ENCODE measurements around the gene CDPF1.

GRCh38 chr22:46213052-46213451 lies 37.0 kb downstream of the CDPF1 start:
- TF ChIP-seq, protein P1, sequence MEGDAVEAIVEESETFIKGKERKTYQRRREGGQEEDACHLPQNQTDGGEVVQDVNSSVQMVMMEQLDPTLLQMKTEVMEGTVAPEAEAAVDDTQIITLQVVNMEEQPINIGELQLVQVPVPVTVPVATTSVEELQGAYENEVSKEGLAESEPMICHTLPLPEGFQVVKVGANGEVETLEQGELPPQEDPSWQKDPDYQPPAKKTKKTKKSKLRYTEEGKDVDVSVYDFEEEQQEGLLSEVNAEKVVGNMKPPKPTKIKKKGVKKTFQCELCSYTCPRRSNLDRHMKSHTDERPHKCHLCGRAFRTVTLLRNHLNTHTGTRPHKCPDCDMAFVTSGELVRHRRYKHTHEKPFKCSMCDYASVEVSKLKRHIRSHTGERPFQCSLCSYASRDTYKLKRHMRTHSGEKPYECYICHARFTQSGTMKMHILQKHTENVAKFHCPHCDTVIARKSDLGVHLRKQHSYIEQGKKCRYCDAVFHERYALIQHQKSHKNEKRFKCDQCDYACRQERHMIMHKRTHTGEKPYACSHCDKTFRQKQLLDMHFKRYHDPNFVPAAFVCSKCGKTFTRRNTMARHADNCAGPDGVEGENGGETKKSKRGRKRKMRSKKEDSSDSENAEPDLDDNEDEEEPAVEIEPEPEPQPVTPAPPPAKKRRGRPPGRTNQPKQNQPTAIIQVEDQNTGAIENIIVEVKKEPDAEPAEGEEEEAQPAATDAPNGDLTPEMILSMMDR (IDR thresholded peaks at IDR 0.05), result no peak
- TF ChIP-seq POLR2AphosphoS5 (IDR thresholded peaks at IDR 0.05), result no peak
